Measurements from ENCODE around the gene SMIM29.

Gene SMIM29

DNA sequence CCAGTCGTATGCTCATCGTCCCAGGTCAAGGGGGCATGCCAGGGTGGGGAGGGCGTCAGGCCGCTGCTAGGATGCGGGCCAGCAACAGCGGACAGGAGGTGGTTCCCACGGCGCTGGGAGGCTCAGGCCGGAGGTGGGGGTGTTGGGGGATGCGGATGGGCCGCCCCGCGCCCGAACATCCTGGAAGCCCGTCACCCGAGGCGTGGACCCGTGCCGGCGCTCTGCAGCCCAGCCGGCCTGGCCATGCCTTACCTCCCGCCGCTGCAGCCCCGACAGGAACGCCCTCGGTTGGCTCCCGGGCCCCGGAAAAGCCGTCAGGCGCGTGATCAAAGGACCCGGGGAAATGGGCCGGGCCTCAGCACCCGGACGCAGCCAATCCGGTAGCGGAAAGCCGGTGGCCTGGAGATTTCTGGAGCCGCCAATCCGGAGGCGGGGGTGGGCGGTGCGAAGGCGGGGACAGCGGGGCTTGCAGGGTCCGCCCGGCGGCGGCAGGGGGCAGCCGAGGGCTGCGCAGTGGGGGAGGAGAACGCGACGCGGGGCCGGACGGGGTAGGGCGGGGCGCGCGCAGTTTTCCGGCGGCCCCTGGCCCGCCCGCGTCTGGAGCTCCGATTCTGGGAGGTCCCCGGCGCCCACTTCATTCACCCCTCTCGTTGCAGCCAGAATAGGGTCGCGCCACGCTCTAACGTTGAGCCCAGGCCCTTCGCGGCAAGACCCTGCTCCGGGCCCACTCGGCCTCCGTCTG lies at the start of gene SMIM29:
Gene SMIM29 (minus strand): TSS at position 280 of the 742 bp plus-strand sequence. CDS start 1,215 bp downstream, outside the sequence.
- peak; percentile 98 for DNase-seq (ENCODE audit: low spot score)
- TF ChIP-seq, protein P1, sequence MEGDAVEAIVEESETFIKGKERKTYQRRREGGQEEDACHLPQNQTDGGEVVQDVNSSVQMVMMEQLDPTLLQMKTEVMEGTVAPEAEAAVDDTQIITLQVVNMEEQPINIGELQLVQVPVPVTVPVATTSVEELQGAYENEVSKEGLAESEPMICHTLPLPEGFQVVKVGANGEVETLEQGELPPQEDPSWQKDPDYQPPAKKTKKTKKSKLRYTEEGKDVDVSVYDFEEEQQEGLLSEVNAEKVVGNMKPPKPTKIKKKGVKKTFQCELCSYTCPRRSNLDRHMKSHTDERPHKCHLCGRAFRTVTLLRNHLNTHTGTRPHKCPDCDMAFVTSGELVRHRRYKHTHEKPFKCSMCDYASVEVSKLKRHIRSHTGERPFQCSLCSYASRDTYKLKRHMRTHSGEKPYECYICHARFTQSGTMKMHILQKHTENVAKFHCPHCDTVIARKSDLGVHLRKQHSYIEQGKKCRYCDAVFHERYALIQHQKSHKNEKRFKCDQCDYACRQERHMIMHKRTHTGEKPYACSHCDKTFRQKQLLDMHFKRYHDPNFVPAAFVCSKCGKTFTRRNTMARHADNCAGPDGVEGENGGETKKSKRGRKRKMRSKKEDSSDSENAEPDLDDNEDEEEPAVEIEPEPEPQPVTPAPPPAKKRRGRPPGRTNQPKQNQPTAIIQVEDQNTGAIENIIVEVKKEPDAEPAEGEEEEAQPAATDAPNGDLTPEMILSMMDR (IDR thresholded peaks at IDR 0.05; ENCODE audit: extremely low read depth, missing control alignments), result peak; percentile 83

DNA sequence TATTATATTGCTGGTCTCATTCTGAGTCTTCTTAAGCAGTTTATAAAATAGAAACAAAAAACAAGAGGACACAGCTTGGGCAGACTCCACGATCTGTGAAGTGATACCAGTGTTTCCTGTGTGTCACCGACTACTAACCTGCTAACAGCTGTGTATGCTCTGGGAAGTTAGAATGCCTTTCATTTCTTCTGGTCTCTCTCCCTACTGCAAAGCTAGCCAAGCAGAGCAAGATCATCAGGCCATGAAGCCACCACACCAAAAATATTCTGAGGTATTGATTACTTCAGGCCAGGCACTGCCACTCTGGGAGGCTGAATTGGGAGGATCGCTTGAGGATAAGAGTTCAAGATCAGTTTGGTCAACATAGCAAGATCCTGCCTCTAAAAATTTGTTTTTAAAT lies 46.9 kb upstream of the SMIM29 start:
- TF ChIP-seq, protein P1 (IDR thresholded peaks at IDR 0.05; ENCODE audit: extremely low read depth, missing control alignments), result no peak
- peak; percentile 55 for DNase-seq (ENCODE audit: low spot score)

DNA sequence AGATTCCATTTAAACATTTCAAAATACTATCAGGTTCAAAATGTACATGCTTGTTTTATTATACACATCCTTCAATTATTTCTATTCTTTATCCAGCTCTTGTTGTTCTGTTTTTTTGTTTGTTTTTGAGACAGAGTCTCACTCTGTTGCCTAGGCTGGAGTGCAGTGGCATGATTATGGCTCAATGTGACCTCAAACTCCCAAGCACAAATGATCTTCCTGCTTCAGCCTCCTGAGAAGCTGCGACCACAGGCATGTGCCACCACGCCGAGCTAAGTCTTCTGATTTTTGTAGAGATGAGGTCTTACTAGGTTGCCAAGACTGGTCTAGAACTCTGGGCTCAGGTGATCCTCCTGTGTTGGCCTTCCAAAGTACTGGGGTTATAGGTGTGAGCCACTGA lies 44.1 kb upstream of the SMIM29 start:
- DNase-seq (ENCODE audit: low spot score), result no peak
- TF ChIP-seq, protein P1 (IDR thresholded peaks at IDR 0.05; ENCODE audit: extremely low read depth, missing control alignments), result no peak

DNA sequence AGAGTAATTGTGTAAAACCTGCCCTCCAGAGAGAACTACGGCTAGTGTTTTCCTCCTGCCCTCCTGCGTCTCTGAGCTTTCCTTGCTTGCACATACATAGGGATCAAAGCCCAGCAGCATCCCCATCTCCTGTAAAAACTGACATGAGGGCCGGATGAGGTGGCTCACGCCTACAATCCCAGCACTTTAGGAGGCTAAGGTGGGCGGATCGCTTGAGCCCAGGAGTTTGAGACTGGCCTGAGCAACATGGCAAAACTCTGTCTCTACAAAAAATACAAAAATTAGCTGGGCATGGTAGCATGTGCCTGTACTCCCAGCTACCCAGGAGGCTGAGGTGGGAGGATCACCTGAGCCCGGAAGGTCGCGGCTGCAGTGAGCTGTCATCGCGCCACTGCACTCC lies 40.3 kb upstream of the SMIM29 start:
- no peak for DNase-seq (ENCODE audit: low spot score)
- TF ChIP-seq, protein P1 (IDR thresholded peaks at IDR 0.05; ENCODE audit: extremely low read depth, missing control alignments), result no peak

DNA sequence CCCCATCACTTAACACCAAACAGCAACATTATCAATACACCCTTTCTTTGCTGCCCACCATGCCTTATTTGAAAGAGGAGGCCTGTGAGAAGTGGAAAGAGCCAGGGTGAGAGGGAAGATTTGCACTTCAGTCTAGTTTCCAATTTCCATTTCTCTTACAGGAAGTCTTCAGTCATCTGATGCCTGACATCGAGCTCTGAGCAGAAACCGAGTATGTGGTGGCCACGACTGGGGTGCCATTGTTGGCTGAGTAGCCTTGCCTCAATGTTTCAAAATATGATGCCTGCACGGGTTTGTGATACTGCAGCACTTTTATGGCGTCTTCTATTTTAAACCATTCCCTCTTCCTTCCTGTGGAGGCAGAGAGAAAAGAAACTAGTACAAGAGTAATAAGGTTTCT lies 39.8 kb upstream of the SMIM29 start:
- TF ChIP-seq, protein P1 (IDR thresholded peaks at IDR 0.05; ENCODE audit: extremely low read depth, missing control alignments), result no peak
- peak; percentile 59 for DNase-seq (ENCODE audit: low spot score)

DNA sequence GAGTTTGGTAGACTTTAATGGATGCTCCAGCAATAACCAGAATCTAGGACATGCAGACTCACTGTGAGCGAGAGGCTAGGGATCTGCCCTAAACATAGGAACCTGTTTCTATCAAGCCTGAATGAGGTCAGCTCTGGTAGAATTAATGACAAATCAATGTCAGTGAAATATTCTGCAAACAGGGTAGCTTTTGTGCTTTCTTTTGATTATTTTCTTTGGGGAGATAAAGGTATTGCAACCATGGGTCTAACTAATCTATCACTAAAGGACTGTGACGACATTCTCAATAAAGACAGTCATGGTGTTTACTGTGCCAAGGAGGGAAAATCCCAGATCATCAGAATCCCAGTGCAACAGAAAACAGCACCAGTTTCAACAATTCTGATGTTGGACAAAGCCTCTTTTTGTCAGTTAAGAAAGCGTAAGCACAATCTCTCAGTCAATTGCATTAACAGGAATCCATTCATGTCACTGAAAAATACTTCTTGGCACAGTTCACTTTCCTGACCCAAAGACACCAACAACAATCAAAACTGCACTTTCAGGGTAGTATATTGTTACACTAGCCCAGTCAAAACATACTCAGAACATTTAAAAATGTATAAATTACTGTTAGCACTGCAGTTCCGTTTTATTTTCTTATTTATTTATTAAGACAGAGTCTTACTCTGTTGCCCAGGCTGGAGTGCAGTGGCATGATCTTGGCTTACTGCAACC lies 36.8 kb upstream of the SMIM29 start:
- TF ChIP-seq, protein P1 (IDR thresholded peaks at IDR 0.05; ENCODE audit: extremely low read depth, missing control alignments), result no peak
- DNase-seq (ENCODE audit: low spot score), result no peak

Measured in GM20000 (cell line).